HEK293 (cell line): ENCODE measurements around the gene HINT1.

Source experiments
- CTCF ChIA-PET: fragments of 350-600 bp; formaldehyde crosslinking; extraction: SDS; loops from one replicate; lab custom pipeline; 2021; ENCODE audit warnings: antibody characterized with exemption; lab: Yijun Ruan, JAX
- POLR2A ChIA-PET: fragments of 300-600 bp; formaldehyde crosslinking; extraction: SDS; loops from one replicate; lab custom pipeline; 2020; ENCODE audit warnings: antibody characterized with exemption, inconsistent platforms; lab: Yijun Ruan, JAX
- H3K27ac ChIP-seq: fragments of 200-500 bp; sonication (Bioruptor generic); 2 replicates; pipeline ENCODE4 v1.5.1; 2014; ENCODE audit warnings: low read depth, low read length, control low read depth, inconsistent platforms; ENCODE audit errors: extremely low read depth
- H3K36me3 ChIP-seq, 2 experiments: fragments of 200-500 bp in 1 of 2; sonication (Bioruptor generic) in 1 of 2; 1 replicate in 1 of 2; 2 replicates in 1 of 2; pipeline ENCODE4 v1.5.1; 2014 to 2017; ENCODE audit warnings: inconsistent platforms in 2 of 2, low read length in 2 of 2; ENCODE audit not compliant: control insufficient read depth in 2 of 2, insufficient read depth in 1 of 2
- H3K4me1 ChIP-seq: fragments of 200-500 bp; sonication (Bioruptor generic); 2 replicates; pipeline ENCODE4 v1.5.1; 2014; ENCODE audit warnings: mild to moderate bottlenecking, low read length, inconsistent platforms; ENCODE audit not compliant: control insufficient read depth, insufficient read depth
- H3K4me3 ChIP-seq: 2 replicates; pipeline ENCODE4 v1.5.1; 2011; ENCODE audit warnings: low read depth, mild to moderate bottlenecking, control low read depth, low read length, moderate library complexity
- H3K9me3 ChIP-seq: fragments of 200-500 bp; sonication (Bioruptor generic); 2 replicates; pipeline ENCODE4 v1.5.1; 2014; ENCODE audit warnings: low read depth, low read length, inconsistent platforms; ENCODE audit not compliant: control insufficient read depth, insufficient read depth
- BCL11B ChIP-seq: fragments of 450-650 bp; formaldehyde crosslinking; IDR thresholded peaks from 2 replicates; pipeline ENCODE4 v1.5.1; 2016; ENCODE audit warnings: low read depth, missing biosample characterization, missing genetic modification characterization
- EGR2 ChIP-seq: fragments of 450-650 bp; formaldehyde crosslinking; IDR thresholded peaks from 2 replicates; pipeline ENCODE4 v1.5.1; 2016; ENCODE audit warnings: low read depth, missing biosample characterization, missing genetic modification characterization
- ZBTB1 ChIP-seq: fragments of 450-650 bp; formaldehyde crosslinking; IDR thresholded peaks from 2 replicates; pipeline ENCODE4 v1.5.1; 2016; ENCODE audit warnings: missing biosample characterization, missing genetic modification characterization
- ZFP41 ChIP-seq: fragments of 450-650 bp; formaldehyde crosslinking; IDR thresholded peaks from 2 replicates; pipeline ENCODE4 v1.5.1; 2016; ENCODE audit warnings: missing biosample characterization, missing genetic modification characterization, borderline replicate concordance
- ZNF239 ChIP-seq: fragments of 450-650 bp; formaldehyde crosslinking; IDR thresholded peaks from 2 replicates; pipeline ENCODE4 v1.5.1; 2016; ENCODE audit warnings: missing biosample characterization, missing genetic modification characterization
- ZNF248 ChIP-seq: fragments of 450-650 bp; formaldehyde crosslinking; IDR thresholded peaks from 2 replicates; pipeline ENCODE4 v1.5.1; 2017; ENCODE audit warnings: missing biosample characterization, missing genetic modification characterization
- ZNF274 ChIP-seq, 2 experiments: fragments of 200-500 bp in 1 of 2; fragments of 450-650 bp in 1 of 2; sonication (Bioruptor generic) in 1 of 2; formaldehyde crosslinking in 1 of 2; IDR thresholded peaks; 2 replicates each; pipeline versions ENCODE4 v1.5.1 to v1.6.1; 2014 to 2016; ENCODE audit warnings: borderline replicate concordance in 1 of 2, inconsistent platforms in 1 of 2, low read length in 1 of 2, missing biosample characterization in 1 of 2, missing genetic modification characterization in 1 of 2
- ZNF350 ChIP-seq: fragments of 450-650 bp; formaldehyde crosslinking; IDR thresholded peaks from 2 replicates; pipeline ENCODE4 v1.5.0; 2017; ENCODE audit warnings: missing biosample characterization, mild to moderate bottlenecking, missing genetic modification characterization
- ZNF76 ChIP-seq: fragments of 450-650 bp; formaldehyde crosslinking; IDR thresholded peaks from 2 replicates; pipeline ENCODE4; 2016; ENCODE audit warnings: low read depth, missing biosample characterization, missing genetic modification characterization, borderline replicate concordance
- ZNF785 ChIP-seq: fragments of 450-650 bp; formaldehyde crosslinking; IDR thresholded peaks from 2 replicates; pipeline ENCODE4 v1.5.1; 2016; ENCODE audit warnings: missing biosample characterization, missing genetic modification characterization
- TF ChIP-seq, protein P1 (sequence below): fragments of 450-650 bp; formaldehyde crosslinking; IDR thresholded peaks from 2 replicates; pipeline ENCODE4 v1.5.1; 2016; ENCODE audit warnings: missing biosample characterization, missing genetic modification characterization
- TF ChIP-seq, protein P2 (sequence below): fragments of 450-650 bp; formaldehyde crosslinking; IDR thresholded peaks from 2 replicates; pipeline ENCODE4 v1.5.1; 2016; ENCODE audit warnings: missing biosample characterization, missing genetic modification characterization
- TF ChIP-seq, protein P3 (sequence below): fragments of 450-650 bp; formaldehyde crosslinking; IDR thresholded peaks from 2 replicates; pipeline ENCODE4 v1.5.1; 2016; ENCODE audit warnings: missing biosample characterization, missing genetic modification characterization, borderline replicate concordance

HINT1 gene

DNA sequence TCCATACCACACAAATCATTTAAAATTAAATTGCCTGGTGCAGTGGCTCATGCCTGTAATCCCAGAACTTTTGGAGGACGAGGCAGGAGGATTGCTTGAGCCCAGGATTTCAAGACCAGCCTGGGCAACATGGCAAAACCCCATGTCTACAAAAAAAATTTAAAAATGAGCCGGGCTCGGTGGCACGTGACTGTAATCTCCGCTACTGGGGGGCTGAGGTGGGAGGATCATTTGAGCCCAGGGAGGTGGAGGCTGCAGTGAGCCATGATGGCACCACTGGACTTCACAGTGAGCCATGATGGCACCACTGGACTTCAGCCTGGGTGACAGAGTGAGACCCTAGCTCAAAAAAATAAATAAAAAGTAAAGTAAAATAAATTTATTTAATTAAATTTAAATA is 46.6 kb upstream of the HINT1 start (continued):
- TF ChIP-seq, protein P1, sequence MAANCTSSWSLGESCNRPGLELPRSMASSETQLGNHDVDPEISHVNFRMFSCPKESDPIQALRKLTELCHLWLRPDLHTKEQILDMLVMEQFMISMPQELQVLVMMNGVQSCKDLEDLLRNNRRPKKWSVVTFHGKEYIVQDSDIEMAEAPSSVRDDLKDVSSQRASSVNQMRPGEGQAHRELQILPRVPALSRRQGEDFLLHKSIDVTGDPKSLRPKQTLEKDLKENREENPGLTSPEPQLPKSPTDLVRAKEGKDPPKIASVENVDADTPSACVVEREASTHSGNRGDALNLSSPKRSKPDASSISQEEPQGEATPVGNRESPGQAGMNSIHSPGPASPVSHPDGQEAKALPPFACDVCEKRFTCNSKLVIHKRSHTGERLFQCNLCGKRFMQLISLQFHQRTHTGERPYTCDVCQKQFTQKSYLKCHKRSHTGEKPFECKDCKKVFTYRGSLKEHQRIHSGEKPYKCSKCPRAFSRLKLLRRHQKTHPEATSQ: no peak
- TF ChIP-seq EGR2 (tag by site-specific recombination) (no peak), ZNF274 (IDR thresholded peaks at IDR 0.05; ENCODE audit: low read length) (no peak), ZNF274 (tag by site-specific recombination; IDR thresholded peaks at IDR 0.05; ENCODE audit: borderline replicate concordance) (no peak)
- TF ChIP-seq, protein P2, sequence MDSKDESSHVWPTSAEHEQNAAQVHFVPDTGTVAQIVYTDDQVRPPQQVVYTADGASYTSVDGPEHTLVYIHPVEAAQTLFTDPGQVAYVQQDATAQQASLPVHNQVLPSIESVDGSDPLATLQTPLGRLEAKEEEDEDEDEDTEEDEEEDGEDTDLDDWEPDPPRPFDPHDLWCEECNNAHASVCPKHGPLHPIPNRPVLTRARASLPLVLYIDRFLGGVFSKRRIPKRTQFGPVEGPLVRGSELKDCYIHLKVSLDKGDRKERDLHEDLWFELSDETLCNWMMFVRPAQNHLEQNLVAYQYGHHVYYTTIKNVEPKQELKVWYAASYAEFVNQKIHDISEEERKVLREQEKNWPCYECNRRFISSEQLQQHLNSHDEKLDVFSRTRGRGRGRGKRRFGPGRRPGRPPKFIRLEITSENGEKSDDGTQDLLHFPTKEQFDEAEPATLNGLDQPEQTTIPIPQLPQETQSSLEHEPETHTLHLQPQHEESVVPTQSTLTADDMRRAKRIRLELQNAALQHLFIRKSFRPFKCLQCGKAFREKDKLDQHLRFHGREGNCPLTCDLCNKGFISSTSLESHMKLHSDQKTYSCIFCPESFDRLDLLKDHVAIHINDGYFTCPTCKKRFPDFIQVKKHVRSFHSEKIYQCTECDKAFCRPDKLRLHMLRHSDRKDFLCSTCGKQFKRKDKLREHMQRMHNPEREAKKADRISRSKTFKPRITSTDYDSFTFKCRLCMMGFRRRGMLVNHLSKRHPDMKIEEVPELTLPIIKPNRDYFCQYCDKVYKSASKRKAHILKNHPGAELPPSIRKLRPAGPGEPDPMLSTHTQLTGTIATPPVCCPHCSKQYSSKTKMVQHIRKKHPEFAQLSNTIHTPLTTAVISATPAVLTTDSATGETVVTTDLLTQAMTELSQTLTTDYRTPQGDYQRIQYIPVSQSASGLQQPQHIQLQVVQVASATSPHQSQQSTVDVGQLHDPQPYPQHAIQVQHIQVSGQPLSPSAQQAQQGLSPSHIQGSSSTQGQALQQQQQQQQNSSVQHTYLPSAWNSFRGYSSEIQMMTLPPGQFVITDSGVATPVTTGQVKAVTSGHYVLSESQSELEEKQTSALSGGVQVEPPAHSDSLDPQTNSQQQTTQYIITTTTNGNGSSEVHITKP: no peak

DNA sequence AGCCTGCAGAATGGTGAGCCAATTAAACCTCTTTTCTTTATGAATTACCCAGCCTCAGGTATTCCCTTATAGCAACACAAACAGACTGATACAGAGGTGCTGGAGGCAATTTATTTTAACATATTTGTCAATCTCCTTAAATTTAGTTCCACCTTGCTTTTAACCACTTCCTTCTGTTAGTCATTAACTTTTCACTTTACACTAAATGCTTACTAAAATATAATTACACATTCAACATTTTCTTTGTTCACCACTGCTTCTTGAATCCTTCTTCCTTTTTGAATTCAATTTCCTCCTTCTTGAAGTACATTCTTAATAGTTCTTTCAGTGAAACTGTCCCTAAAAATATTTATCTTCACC is 45.1 kb upstream of the HINT1 start:
- no peak for TF ChIP-seq ZNF785
- no peak for TF ChIP-seq ZBTB1 (tag by site-specific recombination)
- Histone ChIP-seq H3K4me3 (no peak overlapping the region), H3K27ac (no peak overlapping the region), H3K4me1 (peaks cover 3% of the 10 kb centered on the region; the same call in 1 of the 2 replicates), H3K9me3 (no peaks in the 10 kb centered on the region), H3K36me3 (no peaks in the 10 kb centered on the region)
- POLR2A ChIA-PET: interaction anchor here (0.6 kb wide), 1 partner anchor 41 kb away, joined by 3 read pairs; no protein-coding TSS in a partner anchor
- CTCF ChIA-PET: no interaction called here

DNA sequence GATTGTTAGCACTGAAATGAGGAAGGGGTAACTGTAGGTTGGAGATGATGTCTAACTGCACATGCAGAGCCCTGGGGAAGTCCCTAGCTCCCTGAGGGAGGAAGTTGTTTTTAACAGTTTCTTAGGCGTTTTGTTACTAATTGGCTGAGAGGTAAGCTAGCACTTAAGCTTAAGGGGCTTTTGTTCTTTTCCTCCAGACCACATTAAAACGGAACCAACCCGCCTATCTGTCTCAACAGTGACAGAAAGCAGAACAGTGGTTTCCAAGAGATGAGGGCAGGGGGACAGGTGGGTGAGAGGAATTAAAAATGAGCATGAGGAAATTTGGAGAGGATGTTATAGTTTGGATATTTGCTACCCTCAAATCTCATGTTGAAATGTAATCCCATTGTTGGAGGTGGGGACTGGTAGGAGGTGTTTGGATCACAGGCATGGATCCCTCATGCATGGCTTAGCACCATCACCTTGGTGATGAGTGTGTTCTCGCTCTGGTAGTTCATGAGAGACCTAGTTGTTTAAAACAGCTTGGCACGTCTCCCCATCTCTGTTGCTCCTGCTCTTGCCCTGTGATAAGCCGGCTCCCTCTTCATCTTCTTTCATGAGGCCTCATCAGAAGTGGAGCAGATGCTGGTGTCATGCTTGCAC is 44.6 kb upstream of the HINT1 start:
- ChIA-PET POLR2A (no interaction called here), CTCF (interaction anchor here (0.5 kb wide), 1 partner anchor 23 kb away, joined by 3 read pairs; no protein-coding TSS in a partner anchor)
- TF ChIP-seq ZNF248 (tag by site-specific recombination) (no peak), BCL11B (tag by site-specific recombination) (no peak), ZNF350 (no peak), ZNF239 (no peak), ZFP41 (tag by site-specific recombination) (no peak), ZNF76 (tag by site-specific recombination) (no peak)
- TF ChIP-seq, protein P3, sequence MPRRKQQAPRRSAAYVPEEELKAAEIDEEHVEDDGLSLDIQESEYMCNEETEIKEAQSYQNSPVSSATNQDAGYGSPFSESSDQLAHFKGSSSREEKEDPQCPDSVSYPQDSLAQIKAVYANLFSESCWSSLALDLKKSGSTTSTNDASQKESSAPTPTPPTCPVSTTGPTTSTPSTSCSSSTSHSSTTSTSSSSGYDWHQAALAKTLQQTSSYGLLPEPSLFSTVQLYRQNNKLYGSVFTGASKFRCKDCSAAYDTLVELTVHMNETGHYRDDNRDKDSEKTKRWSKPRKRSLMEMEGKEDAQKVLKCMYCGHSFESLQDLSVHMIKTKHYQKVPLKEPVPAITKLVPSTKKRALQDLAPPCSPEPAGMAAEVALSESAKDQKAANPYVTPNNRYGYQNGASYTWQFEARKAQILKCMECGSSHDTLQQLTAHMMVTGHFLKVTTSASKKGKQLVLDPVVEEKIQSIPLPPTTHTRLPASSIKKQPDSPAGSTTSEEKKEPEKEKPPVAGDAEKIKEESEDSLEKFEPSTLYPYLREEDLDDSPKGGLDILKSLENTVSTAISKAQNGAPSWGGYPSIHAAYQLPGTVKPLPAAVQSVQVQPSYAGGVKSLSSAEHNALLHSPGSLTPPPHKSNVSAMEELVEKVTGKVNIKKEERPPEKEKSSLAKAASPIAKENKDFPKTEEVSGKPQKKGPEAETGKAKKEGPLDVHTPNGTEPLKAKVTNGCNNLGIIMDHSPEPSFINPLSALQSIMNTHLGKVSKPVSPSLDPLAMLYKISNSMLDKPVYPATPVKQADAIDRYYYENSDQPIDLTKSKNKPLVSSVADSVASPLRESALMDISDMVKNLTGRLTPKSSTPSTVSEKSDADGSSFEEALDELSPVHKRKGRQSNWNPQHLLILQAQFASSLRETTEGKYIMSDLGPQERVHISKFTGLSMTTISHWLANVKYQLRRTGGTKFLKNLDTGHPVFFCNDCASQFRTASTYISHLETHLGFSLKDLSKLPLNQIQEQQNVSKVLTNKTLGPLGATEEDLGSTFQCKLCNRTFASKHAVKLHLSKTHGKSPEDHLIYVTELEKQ (tag by site-specific recombination): no peak
- no peak overlapping the region for H3K4me3 ChIP-seq
- H3K9me3 ChIP-seq: no peaks in the 10 kb centered on the region
- H3K27ac ChIP-seq: no peak overlapping the region
- H3K4me1 ChIP-seq: peaks cover 3% of the 10 kb centered on the region; the same call in 1 of the 2 replicates
- no peaks in the 10 kb centered on the region for H3K36me3 ChIP-seq
